Endothelial cell (in vitro differentiated cells): ENCODE measurements around the gene ACTL6B. TPM values are rescaled to one million over a fixed set of nuclear protein-coding genes. Genes with fewer than 3 reads are reported as not detected.

Experiments used
- DNase-seq: peaks from one replicate; pipeline ENCODE4 v3.0.0; 2021; ENCODE audit warnings: low spot score
- H3K27ac Mint-ChIP-seq: one replicate; pipeline ENCODE4 v1.8.0; 2021; ENCODE audit warnings: mixed read lengths, inconsistent platforms; ENCODE audit not compliant: unreplicated experiment
- H3K27me3 Mint-ChIP-seq: one replicate; pipeline ENCODE4 v1.8.0; 2021; ENCODE audit warnings: mild to moderate bottlenecking, moderate library complexity, mixed read lengths, inconsistent platforms; ENCODE audit not compliant: unreplicated experiment
- H3K36me3 Mint-ChIP-seq: one replicate; pipeline ENCODE4 v1.8.0; 2021; ENCODE audit warnings: mild to moderate bottlenecking, low read depth, mixed read lengths, inconsistent platforms; ENCODE audit not compliant: unreplicated experiment
- H3K4me1 Mint-ChIP-seq: one replicate; pipeline ENCODE4 v1.8.0; 2021; ENCODE audit warnings: mild to moderate bottlenecking, mixed read lengths, inconsistent platforms; ENCODE audit not compliant: unreplicated experiment
- H3K4me3 Mint-ChIP-seq: one replicate; pipeline ENCODE4 v1.8.0; 2021; ENCODE audit warnings: mild to moderate bottlenecking, mixed read lengths, inconsistent platforms; ENCODE audit not compliant: unreplicated experiment
- H3K9me3 Mint-ChIP-seq: one replicate; pipeline ENCODE4 v1.8.0; 2021; ENCODE audit warnings: mixed read lengths, inconsistent platforms; ENCODE audit not compliant: unreplicated experiment
- CTCF ChIP-seq: fragments of 200-600 bp; sonication (generic); IDR thresholded peaks from one replicate; pipeline ENCODE4 v1.5.0; 2021; ENCODE audit warnings: antibody characterized with exemption; ENCODE audit not compliant: unreplicated experiment
- total RNA-seq: library from RNA; stranded (reverse); fragmentation: NEBNext Ultra II Directional; extraction: Animal tissue kit (Norgen Biotek cat#: 25700); gene quantifications from one replicate; pipeline ENCODE4 v1.2.1, GENCODE V29; 2021; ENCODE audit not compliant: unreplicated experiment

ACTL6B gene
- total RNA-seq, 1 donor from 2014 or later, result not detected

DNA sequence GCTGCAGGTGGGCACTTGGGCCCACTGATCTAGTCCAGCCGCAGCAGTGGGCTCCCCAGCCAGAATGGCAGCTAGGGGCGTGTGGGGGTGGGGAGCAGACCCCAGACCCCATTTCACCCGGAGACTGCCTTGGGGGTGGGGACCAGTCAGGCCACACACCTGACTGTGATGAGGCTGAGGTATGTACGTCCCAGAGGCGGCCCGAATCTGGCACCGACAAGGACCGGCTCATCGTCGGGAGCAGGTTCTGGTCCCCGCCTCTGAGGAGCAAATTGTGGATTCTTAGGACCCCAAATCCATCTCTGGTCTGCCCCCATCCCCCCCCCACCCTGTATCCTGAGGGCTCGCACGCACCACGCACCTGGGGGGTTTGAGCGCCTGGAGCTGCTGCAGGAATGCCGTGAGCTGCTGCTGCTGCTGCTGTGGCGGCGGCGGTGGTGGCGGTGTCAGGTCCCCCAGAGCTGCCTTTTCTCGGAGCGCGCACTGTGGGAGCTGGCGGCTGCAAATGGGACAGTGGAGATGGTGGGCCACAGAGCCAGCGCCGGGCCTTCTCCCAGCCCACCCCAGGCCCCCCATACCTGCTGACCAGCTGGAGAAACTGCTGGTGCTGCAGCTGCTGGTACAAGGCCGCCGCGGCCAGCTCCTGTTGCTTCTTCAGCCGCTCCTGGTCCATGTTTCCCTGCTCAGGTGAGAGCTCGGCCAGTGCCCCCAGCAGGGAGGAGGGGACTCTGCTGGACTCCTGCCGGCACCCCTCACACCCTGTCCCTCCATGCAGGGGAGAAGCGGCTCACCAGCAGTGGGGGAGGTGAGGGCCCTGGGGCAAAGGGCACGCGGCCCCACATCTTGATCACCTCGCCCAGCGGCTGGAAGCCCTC lies 27.6 kb upstream of the ACTL6B start:
- no peak for TF ChIP-seq CTCF
- no peak overlapping the region for H3K4me3 Mint-ChIP-seq

DNA sequence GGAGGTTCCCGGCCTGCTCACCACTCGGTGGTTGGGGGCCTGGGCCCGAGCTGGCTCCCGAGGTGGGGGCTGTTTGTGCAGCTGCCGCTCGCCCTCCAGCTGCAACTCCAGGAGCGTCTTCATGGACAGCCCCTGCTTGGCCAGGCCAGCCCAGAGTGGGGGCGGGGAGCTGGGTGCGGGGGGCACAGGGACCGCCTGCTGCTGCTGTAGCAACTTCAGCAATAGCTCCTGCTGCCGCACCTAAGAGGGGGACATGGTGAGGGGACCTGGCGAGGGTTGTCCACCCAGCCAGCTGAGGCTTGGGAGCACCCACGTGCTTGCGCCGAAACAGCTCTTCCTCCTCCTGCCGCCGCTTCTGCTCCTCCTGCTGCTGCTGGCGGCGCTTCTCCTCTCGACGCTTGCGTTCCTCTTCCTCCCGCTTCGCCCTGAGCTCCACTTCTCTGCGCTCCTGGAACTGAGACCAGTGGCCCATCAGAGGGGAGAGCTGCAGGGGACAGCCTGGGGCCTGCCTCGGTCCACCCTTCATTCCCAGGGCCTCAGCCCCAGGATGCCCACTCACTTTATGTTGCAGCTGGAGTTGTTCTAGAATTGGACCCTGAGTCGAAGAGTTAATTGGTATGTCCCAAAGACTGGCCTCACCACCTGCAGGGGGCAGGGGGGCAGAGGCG lies 26.9 kb upstream of the ACTL6B start:
- TF ChIP-seq CTCF, result no peak
- no peak overlapping the region for H3K4me3 Mint-ChIP-seq
- no peak for DNase-seq
- H3K36me3 Mint-ChIP-seq, result peaks cover 14% of the 10 kb centered on the region
- no peaks in the 10 kb centered on the region for H3K9me3 Mint-ChIP-seq
- H3K27me3 Mint-ChIP-seq, result peaks cover 12% of the 10 kb centered on the region
- H3K27ac Mint-ChIP-seq, result no peak overlapping the region
- no peaks in the 10 kb centered on the region for H3K4me1 Mint-ChIP-seq

More for the DNA sequence above, 27.6 kb upstream of the ACTL6B start:
- Mint-ChIP-seq H3K27ac (no peak overlapping the region), H3K27me3 (peaks cover 10% of the 10 kb centered on the region), H3K9me3 (no peaks in the 10 kb centered on the region), H3K4me1 (no peaks in the 10 kb centered on the region), H3K36me3 (peaks cover 18% of the 10 kb centered on the region)
- DNase-seq, result no peak

DNA sequence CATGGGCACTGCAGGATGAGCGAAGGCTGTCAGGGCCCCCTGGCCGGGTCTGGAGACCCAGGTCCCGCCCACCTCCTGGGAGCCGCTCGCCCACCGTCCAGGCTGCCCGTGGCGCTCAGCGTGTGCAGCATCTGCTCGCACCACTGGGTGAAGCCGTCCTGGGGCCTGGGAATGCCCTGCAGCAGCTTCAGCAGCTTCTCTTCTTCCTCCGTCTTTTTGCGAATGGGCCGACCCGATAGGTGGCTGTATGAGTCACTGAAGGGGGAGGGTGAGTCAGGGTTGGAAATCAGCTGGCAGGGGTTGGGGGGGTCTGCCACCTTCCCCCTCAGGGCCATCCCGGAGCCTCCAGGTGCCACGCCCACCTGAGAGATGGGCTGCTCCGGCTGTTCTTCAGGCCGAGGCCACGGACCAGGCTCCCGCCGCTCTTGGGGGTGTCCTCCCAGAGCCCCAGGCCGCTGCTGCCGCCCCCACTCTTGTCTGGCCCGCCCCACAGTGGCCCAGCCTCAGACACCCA lies 26.0 kb upstream of the ACTL6B start:
- Mint-ChIP-seq H3K36me3 (peaks cover 17% of the 10 kb centered on the region), H3K9me3 (no peaks in the 10 kb centered on the region), H3K4me1 (peaks cover 2% of the 10 kb centered on the region), H3K4me3 (no peak overlapping the region), H3K27me3 (peaks cover 14% of the 10 kb centered on the region), H3K27ac (no peak overlapping the region)
- no peak for TF ChIP-seq CTCF
- no peak for DNase-seq

GRCh38 chr7:100681491-100682227 lies 25.4 kb upstream of the ACTL6B start:
- Mint-ChIP-seq H3K36me3 (peaks cover 17% of the 10 kb centered on the region), H3K9me3 (no peaks in the 10 kb centered on the region), H3K27ac (no peak overlapping the region), H3K4me3 (no peak overlapping the region), H3K27me3 (peaks cover 13% of the 10 kb centered on the region), H3K4me1 (peaks cover 2% of the 10 kb centered on the region)
- no peak for TF ChIP-seq CTCF
- no peak for DNase-seq
